CD4-positive, alpha-beta T cell (primary cell): Measurements from ENCODE around the gene PDPK1. TPM values are rescaled to one million over a fixed set of nuclear protein-coding genes. Genes with fewer than 3 reads are reported as not detected.
"Not testable (repeated sequence)": the region's sequence is repeated elsewhere in the genome, so short reads cannot be mapped to it uniquely, and the experiment has no call there.

Experiments used
- ATAC-seq: fragments of 200-7000 bp; cut with Tn5 transposase; one replicate; pipeline ENCODE4 v1.10.0; 2022; ENCODE audit warnings: mild to moderate bottlenecking; ENCODE audit not compliant: poor library complexity
- CTCF ChIA-PET: fragments of 350-600 bp; sonication (Branson Sonifier 250); formaldehyde crosslinking; loops from one replicate; lab custom pipeline; 2021; ENCODE audit warnings: antibody characterized with exemption, inconsistent platforms; lab: Charles Lee
- POLR2A ChIA-PET: fragments of 350-600 bp; sonication (Branson Sonifier 250); formaldehyde crosslinking; loops from one replicate; lab custom pipeline; 2021; ENCODE audit warnings: antibody characterized with exemption, inconsistent platforms; lab: Charles Lee
- DNase-seq, 14 experiments: peaks; one replicate each; pipeline ENCODE4 v3.0.0-alpha.2; 2013 to 2020; ENCODE audit warnings: mixed read lengths in 2 of 14
- H3K27ac ChIP-seq, 2 donors: one replicate each; pipeline versions ENCODE4 v1.5.1 to v1.7.0; 2013; ENCODE audit warnings: low read length in 2 of 2, low read depth in 1 of 2, mild to moderate bottlenecking in 1 of 2
- H3K27me3 ChIP-seq, 2 experiments: 1 replicate in 1 of 2; 2 replicates in 1 of 2; pipeline versions ENCODE4 v1.6.1 to v1.7.0; 2013; ENCODE audit warnings: low read length in 2 of 2, control low read depth in 1 of 2, mild to moderate bottlenecking in 1 of 2, moderate library complexity in 1 of 2; ENCODE audit not compliant: insufficient read depth in 2 of 2, control insufficient read depth in 1 of 2
- H3K36me3 ChIP-seq: one replicate; pipeline ENCODE4 v1.6.1; 2013; ENCODE audit warnings: low read length, control low read depth; ENCODE audit not compliant: insufficient read depth
- H3K4me1 ChIP-seq: one replicate; pipeline ENCODE4 v1.6.1; 2013; ENCODE audit warnings: low read length, control low read depth; ENCODE audit not compliant: insufficient read depth
- H3K4me3 ChIP-seq: one replicate; pipeline ENCODE4 v1.5.1; 2013; ENCODE audit warnings: mild to moderate bottlenecking, low read length, moderate library complexity
- H3K9me3 ChIP-seq, 2 experiments: 1 replicate in 1 of 2; 2 replicates in 1 of 2; pipeline versions ENCODE4 v1.6.1 to v1.7.0; 2013; ENCODE audit warnings: low read length in 2 of 2, mild to moderate bottlenecking in 2 of 2, control low read depth in 1 of 2, moderate library complexity in 1 of 2; ENCODE audit not compliant: control insufficient read depth in 1 of 2, insufficient read depth in 1 of 2
- H3K27ac Mint-ChIP-seq: one replicate; pipeline ENCODE4 v1.8.0; 2020; ENCODE audit warnings: mixed read lengths
- H3K27me3 Mint-ChIP-seq: one replicate; pipeline ENCODE4 v1.8.0; 2021; ENCODE audit warnings: mixed read lengths
- H3K36me3 Mint-ChIP-seq: one replicate; pipeline ENCODE4 v1.8.0; 2021; ENCODE audit warnings: low read depth, mixed read lengths
- H3K4me1 Mint-ChIP-seq: one replicate; pipeline ENCODE4 v1.8.0; 2021; ENCODE audit warnings: low read depth, mixed read lengths
- H3K4me3 Mint-ChIP-seq: one replicate; pipeline ENCODE4 v1.8.0; 2020; ENCODE audit warnings: mild to moderate bottlenecking, mixed read lengths
- H3K9me3 Mint-ChIP-seq: one replicate; pipeline ENCODE4 v1.8.0; 2020; ENCODE audit warnings: mixed read lengths
- intact Hi-C, 2 experiments: fragments of 100-400 bp; cut with DNase I in 1 of 2; cut with micrococcal nuclease in 1 of 2; formaldehyde crosslinking; loops; one replicate each; pipeline versions ENCODE4 v1.15.1 to v1.9.0; 2023 to 2025; cut with DNase I, micrococcal nuclease
- total RNA-seq, 174 experiments: library from RNA in 2 of 174; stranded (reverse) in 2 of 174; gene quantifications; one replicate each; pipeline ENCODE4 v1.2.3 and lab custom pipeline; 2021 to 2026

Gene PDPK1
- total RNA-seq, 2 experiments from 2014 or later = 46.1 to 51.1 TPM

- H3K9me3 Mint-ChIP-seq, intact Hi-C loops, POLR2A ChIA-PET, H3K9me3 ChIP-seq, H3K4me3 Mint-ChIP-seq, H3K27ac ChIP-seq, H3K27me3 ChIP-seq, H3K27me3 Mint-ChIP-seq, H3K27ac Mint-ChIP-seq, CTCF ChIA-PET, ATAC-seq, DNase-seq, H3K36me3 ChIP-seq, H3K4me3 ChIP-seq: not testable (repeated sequence)
- peaks cover 23% of the 10 kb centered on the region for H3K36me3 Mint-ChIP-seq
- H3K4me1 ChIP-seq = peaks cover 36% of the 10 kb centered on the region
- peaks cover 37% of the 10 kb centered on the region for H3K4me1 Mint-ChIP-seq
Observed at GRCh38 chr16:2543771-2544170, 6.0 kb downstream of the PDPK1 start.

- intact Hi-C loops, POLR2A ChIA-PET, DNase-seq, H3K27ac ChIP-seq, H3K36me3 ChIP-seq, H3K4me3 ChIP-seq, H3K27me3 ChIP-seq, H3K4me3 Mint-ChIP-seq, H3K4me1 ChIP-seq, H3K4me1 Mint-ChIP-seq, H3K27ac Mint-ChIP-seq, H3K9me3 Mint-ChIP-seq, ATAC-seq, H3K9me3 ChIP-seq, H3K36me3 Mint-ChIP-seq, CTCF ChIA-PET, H3K27me3 Mint-ChIP-seq: not testable (repeated sequence)
Observed at GRCh38 chr16:2550283-2550878, 12.6 kb downstream of the PDPK1 start.

GRCh38 chr16:2551420-2551889 lies 13.6 kb downstream of the PDPK1 start:
- H3K27me3 Mint-ChIP-seq, H3K27me3 ChIP-seq, H3K9me3 ChIP-seq, H3K4me3 ChIP-seq, ATAC-seq, DNase-seq, H3K27ac ChIP-seq, CTCF ChIA-PET, H3K36me3 ChIP-seq, H3K4me1 Mint-ChIP-seq, H3K27ac Mint-ChIP-seq, POLR2A ChIA-PET, intact Hi-C loops, H3K4me3 Mint-ChIP-seq, H3K36me3 Mint-ChIP-seq, H3K4me1 ChIP-seq, H3K9me3 Mint-ChIP-seq: not testable (repeated sequence)

GRCh38 chr16:2554709-2555425 lies 17.0 kb downstream of the PDPK1 start:
- H3K4me3 Mint-ChIP-seq, H3K4me3 ChIP-seq, H3K27me3 ChIP-seq, H3K9me3 Mint-ChIP-seq, H3K9me3 ChIP-seq, CTCF ChIA-PET, DNase-seq, H3K27me3 Mint-ChIP-seq, ATAC-seq, H3K4me1 ChIP-seq, H3K27ac Mint-ChIP-seq, H3K36me3 Mint-ChIP-seq, H3K36me3 ChIP-seq, intact Hi-C loops, H3K27ac ChIP-seq, H3K4me1 Mint-ChIP-seq, POLR2A ChIA-PET: not testable (repeated sequence)

GRCh38 chr16:2557150-2557549 lies 19.3 kb downstream of the PDPK1 start:
- CTCF ChIA-PET, H3K27me3 Mint-ChIP-seq, H3K4me3 Mint-ChIP-seq, H3K27me3 ChIP-seq, H3K27ac ChIP-seq, intact Hi-C loops, H3K4me1 ChIP-seq, H3K4me3 ChIP-seq, H3K36me3 ChIP-seq, H3K4me1 Mint-ChIP-seq, DNase-seq, H3K9me3 ChIP-seq, POLR2A ChIA-PET, H3K27ac Mint-ChIP-seq, H3K36me3 Mint-ChIP-seq, H3K9me3 Mint-ChIP-seq, ATAC-seq: not testable (repeated sequence)

- H3K9me3 ChIP-seq, ATAC-seq, H3K4me3 ChIP-seq, H3K27me3 Mint-ChIP-seq, H3K4me3 Mint-ChIP-seq, H3K36me3 ChIP-seq, intact Hi-C loops, CTCF ChIA-PET, H3K27me3 ChIP-seq, H3K27ac ChIP-seq, H3K27ac Mint-ChIP-seq, H3K4me1 Mint-ChIP-seq, H3K36me3 Mint-ChIP-seq, H3K4me1 ChIP-seq, POLR2A ChIA-PET, DNase-seq, H3K9me3 Mint-ChIP-seq: not testable (repeated sequence)
Observed at GRCh38 chr16:2560131-2560797, 22.4 kb downstream of the PDPK1 start.
